Pancreas (tissue), 10 donors: Measurements from ENCODE around the gene CCDC170. TPM values are rescaled to one million over a fixed set of nuclear protein-coding genes. Genes with fewer than 3 reads are reported as not detected.
"Not testable (repeated sequence)": the region's sequence is repeated elsewhere in the genome, so short reads cannot be mapped to it uniquely, and the experiment has no call there.

Source experiments
- ATAC-seq, 4 donors: fragments of 200-7000 bp; cut with Tn5 transposase; one replicate each; pipeline versions ENCODE4 v1.8.0 to v1.9.1; 2020; ENCODE audit warnings: mild to moderate bottlenecking in 4 of 4, moderate library complexity in 4 of 4
- DNase-seq, 6 donors: peaks; one replicate each; pipeline ENCODE4 v3.0.0-alpha.2; 2020
- FAIRE-seq: peaks from 2 replicates; lab custom pipeline; 2012; peaks lifted over from hg19 to GRCh38; lab: Jason Lieb, UNC
- H3K27ac ChIP-seq, 4 donors: fragments of 200-600 bp; sonication (generic); 1 replicate in 3 of 4; 2 replicates in 1 of 4; pipeline versions ENCODE4 v1.5.0 to v1.8.0; 2020
- H3K27me3 ChIP-seq, 4 donors: fragments of 200-600 bp; one replicate each; pipeline ENCODE4 v1.8.0; 2021
- H3K36me3 ChIP-seq, 3 donors: fragments of 200-600 bp; sonication (generic) in 1 of 3; one replicate each; pipeline versions ENCODE4 v1.5.0 to v1.8.0; 2020 to 2021
- H3K4me1 ChIP-seq, 3 donors: fragments of 200-600 bp; one replicate each; pipeline ENCODE4 v1.8.0; 2021
- H3K4me3 ChIP-seq, 4 donors: fragments of 200-600 bp; sonication (generic) in 2 of 4; one replicate each; pipeline versions ENCODE4 v1.5.0 to v1.8.0; 2020 to 2021
- H3K9me3 ChIP-seq, 4 donors: fragments of 200-600 bp; one replicate each; pipeline ENCODE4 v1.8.0; 2021
- WGBS, 2 donors: extraction: QIAGEN DNeasy Blood & Tissue Kit; methylation state at CpG; one replicate each; pipeline ENCODE4 v1.1.7; 2013; 5-methylcytosine and 5-hydroxymethylcytosine counted together
- intact Hi-C, 3 donors: fragments of 100-400 bp; cut with DNase I; formaldehyde crosslinking; loops; one replicate each; pipeline versions ENCODE4 v1.11.1 to v1.14.2; 2022
- polyA plus RNA-seq, 2 donors: library from polyadenylated mRNA; stranded (reverse); fragments of 200-250 nt; gene quantifications; one replicate each; pipeline ENCODE4 v1.2.3, GENCODE V29; 2013
- total RNA-seq, 6 donors: library from RNA; stranded (reverse); fragmentation: NEBNext Ultra II Directional in 4 of 6; extraction: Animal tissue kit (Norgen Biotek cat#: 25700) in 4 of 6; gene quantifications; one replicate each; pipeline versions ENCODE4 v1.2.1 to v1.2.4, GENCODE V29; 2021 to 2023
- TF ChIP-seq, protein P1 (sequence below), 4 donors: fragments of 200-600 bp; sonication (generic) in 3 of 4; IDR thresholded peaks; one replicate each; pipeline versions ENCODE4 v1.5.0 to v1.8.0; 2021; ENCODE audit warnings: antibody characterized with exemption in 4 of 4
- donor health status: healthy with polysubstance abuse.
- donor health status: DM: no; HTN: no; CAD: no; lungs with moderate emphysema.
- donor health status: DM: no; HTN: no; CAD: no.
- donor health status: control.
- donor health status: control.
- donor health status: Bipolar disorder and iron deficiency.
- donor health status: DM: yes; HTN: yes; CAD: no.
- donor health status: DM: no; HTN: no; CAD: no.
- donor health status: DM: no; HTN: no; CAD: no.
- donor health status: DM: yes; HTN: yes; CAD: no.

The CCDC170 gene
- total and polyA plus RNA-seq, 8 donors, result 0.03 to 0.81 (median 0.40) TPM; not detected in 1

DNA sequence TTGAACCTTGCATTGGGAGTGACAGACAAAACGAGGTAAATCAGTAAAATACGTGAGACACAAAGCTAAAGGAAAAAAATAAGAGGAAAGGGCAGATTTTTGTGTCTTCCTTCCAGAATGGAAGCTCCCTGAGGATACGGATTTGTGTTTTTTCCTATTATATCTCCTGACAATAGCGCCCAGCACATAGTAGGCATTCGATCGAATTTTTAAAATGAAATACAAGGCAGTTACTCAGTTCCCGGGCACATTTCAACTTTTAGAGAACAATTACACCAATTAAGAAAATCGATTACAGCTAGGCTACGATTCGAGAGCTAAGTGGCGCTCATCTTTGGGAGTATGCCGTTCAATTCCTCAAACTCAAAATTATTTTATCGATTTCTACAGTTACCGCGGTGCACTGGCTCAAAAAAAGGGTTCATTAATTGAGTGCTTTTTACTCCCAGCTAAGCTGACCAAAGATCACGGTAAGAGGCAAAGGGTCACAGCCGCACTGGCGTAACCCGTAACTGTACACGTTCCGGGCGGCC, 42.3 kb upstream of the CCDC170 start:
- H3K4me3 ChIP-seq, result peak overlapping the region; percentile 40 to 76 (median 50)
- H3K9me3 ChIP-seq, result no peaks in the 10 kb centered on the region
- no peaks in the 10 kb centered on the region for H3K36me3 ChIP-seq
- TF ChIP-seq, protein P1, sequence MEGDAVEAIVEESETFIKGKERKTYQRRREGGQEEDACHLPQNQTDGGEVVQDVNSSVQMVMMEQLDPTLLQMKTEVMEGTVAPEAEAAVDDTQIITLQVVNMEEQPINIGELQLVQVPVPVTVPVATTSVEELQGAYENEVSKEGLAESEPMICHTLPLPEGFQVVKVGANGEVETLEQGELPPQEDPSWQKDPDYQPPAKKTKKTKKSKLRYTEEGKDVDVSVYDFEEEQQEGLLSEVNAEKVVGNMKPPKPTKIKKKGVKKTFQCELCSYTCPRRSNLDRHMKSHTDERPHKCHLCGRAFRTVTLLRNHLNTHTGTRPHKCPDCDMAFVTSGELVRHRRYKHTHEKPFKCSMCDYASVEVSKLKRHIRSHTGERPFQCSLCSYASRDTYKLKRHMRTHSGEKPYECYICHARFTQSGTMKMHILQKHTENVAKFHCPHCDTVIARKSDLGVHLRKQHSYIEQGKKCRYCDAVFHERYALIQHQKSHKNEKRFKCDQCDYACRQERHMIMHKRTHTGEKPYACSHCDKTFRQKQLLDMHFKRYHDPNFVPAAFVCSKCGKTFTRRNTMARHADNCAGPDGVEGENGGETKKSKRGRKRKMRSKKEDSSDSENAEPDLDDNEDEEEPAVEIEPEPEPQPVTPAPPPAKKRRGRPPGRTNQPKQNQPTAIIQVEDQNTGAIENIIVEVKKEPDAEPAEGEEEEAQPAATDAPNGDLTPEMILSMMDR (IDR thresholded peaks at IDR 0.05), result no peak
- no peak for FAIRE-seq
- no peaks in the 10 kb centered on the region for H3K27me3 ChIP-seq
- intact Hi-C loops, result no loop called here
- H3K27ac ChIP-seq, result peak overlapping the region in 3 of 4 donors; percentile 13 to 95 (median 84)
- 1 to 2% methylated on average over 22 of the region's 22 CpGs for WGBS, 2 donors
- ATAC-seq, result no peak
- peaks cover 6 to 22% (median 15%) of the 10 kb centered on the region in 3 donors for H3K4me1 ChIP-seq
- no peak for DNase-seq

GRCh38 chr6:151451950-151452749, 41.7 kb upstream of the CCDC170 start, which contains the start of gene RMND1:
Gene RMND1, minus strand, starts transcription at chr6:151452126. Its CDS starts 6,315 bp downstream, at chr6:151445811.
- TF ChIP-seq, protein P1 (IDR thresholded peaks at IDR 0.05), result no peak
- H3K4me3 ChIP-seq, result peak within 1 kb of the TSS; percentile 57 to 81 (median 74)
- no peaks in the 10 kb centered on the region for H3K27me3 ChIP-seq
- H3K9me3 ChIP-seq, result no peaks in the 10 kb centered on the region
- DNase-seq (peak; percentile 99 to 100 (median 100)), ATAC-seq (peak; percentile 96 to 99 (median 98)), FAIRE-seq (peak; percentile 97)
- H3K36me3 ChIP-seq, result no peaks in the 10 kb centered on the region
- intact Hi-C loops, result no loop called here
- peaks cover 6 to 19% (median 15%) of the 10 kb centered on the region in 3 donors for H3K4me1 ChIP-seq
- H3K27ac ChIP-seq, result peak within 1 kb of the TSS; percentile 59 to 95 (median 84)
- 0 to 1% methylated on average over 68 to 74 of the region's 74 CpGs for WGBS, 2 donors

- Histone ChIP-seq H3K27ac (peak overlapping the region; percentile 59 to 95 (median 84)), H3K4me3 (peak overlapping the region; percentile 57 to 81 (median 74)), H3K9me3 (no peaks in the 10 kb centered on the region), H3K4me1 (peaks cover 6 to 19% (median 15%) of the 10 kb centered on the region in 3 donors), H3K27me3 (no peaks in the 10 kb centered on the region), H3K36me3 (no peaks in the 10 kb centered on the region)
- TF ChIP-seq, protein P1 (IDR thresholded peaks at IDR 0.05), result no peak
- intact Hi-C loops, result no loop called here
- ATAC-seq (peak in 3 of 4 donors; percentile 7 to 31 (median 14)), FAIRE-seq (no peak), DNase-seq (peak in 4 of 6 donors; percentile 18 to 38 (median 31))
- 0% methylated on average over 24 of the region's 24 CpGs for WGBS, 2 donors
Measured at GRCh38 chr6:151452750-151453427, 40.9 kb upstream of the CCDC170 start.

GRCh38 chr6:151455751-151456398, 37.9 kb upstream of the CCDC170 start:
- H3K27me3 ChIP-seq, H3K9me3 ChIP-seq, intact Hi-C loops, FAIRE-seq, H3K27ac ChIP-seq, H3K4me3 ChIP-seq, ATAC-seq, DNase-seq: not testable (repeated sequence)
- peaks cover 6 to 19% (median 15%) of the 10 kb centered on the region in 3 donors for H3K4me1 ChIP-seq
- H3K36me3 ChIP-seq, result peaks cover 0 to 24% (median 0%) of the 10 kb centered on the region in 3 donors
- 42 to 51% methylated on average over 6 to 7 of the region's 10 CpGs for WGBS, 2 donors

- H3K4me3 ChIP-seq, result no peak overlapping the region
- H3K27me3 ChIP-seq, result no peaks in the 10 kb centered on the region
- DNase-seq, result no peak
- no peaks in the 10 kb centered on the region for H3K4me1 ChIP-seq
- TF ChIP-seq, protein P1 (IDR thresholded peaks at IDR 0.05), result no peak
- intact Hi-C loops, result no loop called here
- H3K27ac ChIP-seq, result no peak overlapping the region
- peaks cover 0 to 28% (median 0%) of the 10 kb centered on the region in 3 donors for H3K36me3 ChIP-seq
- no peak for FAIRE-seq
- no peak for ATAC-seq
- 91 to 92% methylated on average over 4 of the region's 4 CpGs for whole genome bisulfite sequencing, 2 donors
- H3K9me3 ChIP-seq, result no peaks in the 10 kb centered on the region
Measured at GRCh38 chr6:151461673-151462072, 32.1 kb upstream of the CCDC170 start.
